ENCODE data around the gene KDM2B.

The KDM2B gene

DNA sequence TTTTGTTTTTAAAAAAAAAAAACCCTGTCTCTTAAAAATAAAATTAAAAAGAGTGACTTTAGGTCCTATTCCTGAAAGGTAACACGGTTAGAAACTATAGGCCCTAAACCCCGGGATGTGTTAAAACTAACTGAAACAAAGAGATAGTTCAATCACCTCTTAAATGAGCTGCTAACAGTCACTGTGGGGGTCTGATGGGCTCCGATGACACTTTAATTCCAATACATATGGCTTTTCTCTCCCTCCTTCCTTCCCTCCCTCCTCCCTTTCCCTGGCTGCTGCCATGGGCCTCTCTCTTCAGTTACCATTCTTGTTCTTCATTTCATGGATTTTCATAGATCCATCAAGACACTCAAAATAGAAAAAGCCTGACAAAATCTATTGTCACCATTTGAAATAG is 104.3 kb downstream of the KDM2B start:
- H3K9me3 ChIP-seq (replicated peaks; ENCODE audit: insufficient read depth, low read length), result no peaks in the 10 kb centered on the region
- no peaks in the 10 kb centered on the region for H3K27me3 ChIP-seq (replicated peaks; ENCODE audit: insufficient read depth, low read length)
- no peaks in the 10 kb centered on the region for H3K36me3 ChIP-seq (replicated peaks; ENCODE audit: insufficient read depth, low read length)
- no peaks in the 10 kb centered on the region for H3F3A ChIP-seq (ENCODE audit: insufficient read depth, low read length)
- no peak overlapping the region for H3K4me2 ChIP-seq (ENCODE audit: low read depth, low read length)
- H3K9me2 ChIP-seq (replicated peaks; ENCODE audit: insufficient read depth, low read length), result no peaks in the 10 kb centered on the region
- no peak overlapping the region for H3K4me3 ChIP-seq (ENCODE audit: low read length)
- TF ChIP-seq EZH2phosphoT487 (IDR thresholded peaks at IDR 0.05; ENCODE audit: low read length) (no peak), EZH2 (optimal IDR thresholded peaks at IDR 0.05; ENCODE audit: low read depth, low read length) (no peak)
- TF ChIP-seq, protein P1, sequence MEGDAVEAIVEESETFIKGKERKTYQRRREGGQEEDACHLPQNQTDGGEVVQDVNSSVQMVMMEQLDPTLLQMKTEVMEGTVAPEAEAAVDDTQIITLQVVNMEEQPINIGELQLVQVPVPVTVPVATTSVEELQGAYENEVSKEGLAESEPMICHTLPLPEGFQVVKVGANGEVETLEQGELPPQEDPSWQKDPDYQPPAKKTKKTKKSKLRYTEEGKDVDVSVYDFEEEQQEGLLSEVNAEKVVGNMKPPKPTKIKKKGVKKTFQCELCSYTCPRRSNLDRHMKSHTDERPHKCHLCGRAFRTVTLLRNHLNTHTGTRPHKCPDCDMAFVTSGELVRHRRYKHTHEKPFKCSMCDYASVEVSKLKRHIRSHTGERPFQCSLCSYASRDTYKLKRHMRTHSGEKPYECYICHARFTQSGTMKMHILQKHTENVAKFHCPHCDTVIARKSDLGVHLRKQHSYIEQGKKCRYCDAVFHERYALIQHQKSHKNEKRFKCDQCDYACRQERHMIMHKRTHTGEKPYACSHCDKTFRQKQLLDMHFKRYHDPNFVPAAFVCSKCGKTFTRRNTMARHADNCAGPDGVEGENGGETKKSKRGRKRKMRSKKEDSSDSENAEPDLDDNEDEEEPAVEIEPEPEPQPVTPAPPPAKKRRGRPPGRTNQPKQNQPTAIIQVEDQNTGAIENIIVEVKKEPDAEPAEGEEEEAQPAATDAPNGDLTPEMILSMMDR (IDR thresholded peaks at IDR 0.05; ENCODE audit: low read length), result no peak
- no peaks in the 10 kb centered on the region for H3K4me1 ChIP-seq (ENCODE audit: low read length)
- no peaks in the 10 kb centered on the region for H4K20me1 ChIP-seq (ENCODE audit: insufficient read depth, low read length)
- H3K9ac ChIP-seq (ENCODE audit: low read length), result no peak overlapping the region
- no peak for DNase-seq
- no peak overlapping the region for H3K27ac ChIP-seq (ENCODE audit: low read length)
- no peaks in the 10 kb centered on the region for H3K79me2 ChIP-seq (ENCODE audit: low read length)
- no peak overlapping the region for H2AFZ ChIP-seq (ENCODE audit: low read length)

GRCh38 chr12:121475279-121475678 is 105.5 kb downstream of the KDM2B start:
- Histone ChIP-seq H3K9ac (ENCODE audit: low read length) (no peak overlapping the region), H3K79me2 (ENCODE audit: low read length) (no peaks in the 10 kb centered on the region), H3K27me3 (replicated peaks; ENCODE audit: insufficient read depth, low read length) (no peaks in the 10 kb centered on the region), H3F3A (ENCODE audit: insufficient read depth, low read length) (no peaks in the 10 kb centered on the region), H3K36me3 (replicated peaks; ENCODE audit: insufficient read depth, low read length) (no peaks in the 10 kb centered on the region), H2AFZ (ENCODE audit: low read length) (no peak overlapping the region), H3K9me3 (replicated peaks; ENCODE audit: insufficient read depth, low read length) (no peaks in the 10 kb centered on the region), H3K4me1 (ENCODE audit: low read length) (no peaks in the 10 kb centered on the region), H3K4me3 (ENCODE audit: low read length) (no peak overlapping the region), H3K27ac (ENCODE audit: low read length) (no peak overlapping the region), H3K4me2 (ENCODE audit: low read depth, low read length) (no peak overlapping the region), H4K20me1 (ENCODE audit: insufficient read depth, low read length) (no peaks in the 10 kb centered on the region), H3K9me2 (replicated peaks; ENCODE audit: insufficient read depth, low read length) (no peaks in the 10 kb centered on the region)
- TF ChIP-seq EZH2 (optimal IDR thresholded peaks at IDR 0.05; ENCODE audit: low read depth, low read length) (no peak), EZH2phosphoT487 (IDR thresholded peaks at IDR 0.05; ENCODE audit: low read length) (no peak)
- TF ChIP-seq, protein P1 (IDR thresholded peaks at IDR 0.05; ENCODE audit: low read length), result no peak
- no peak for DNase-seq

DNA sequence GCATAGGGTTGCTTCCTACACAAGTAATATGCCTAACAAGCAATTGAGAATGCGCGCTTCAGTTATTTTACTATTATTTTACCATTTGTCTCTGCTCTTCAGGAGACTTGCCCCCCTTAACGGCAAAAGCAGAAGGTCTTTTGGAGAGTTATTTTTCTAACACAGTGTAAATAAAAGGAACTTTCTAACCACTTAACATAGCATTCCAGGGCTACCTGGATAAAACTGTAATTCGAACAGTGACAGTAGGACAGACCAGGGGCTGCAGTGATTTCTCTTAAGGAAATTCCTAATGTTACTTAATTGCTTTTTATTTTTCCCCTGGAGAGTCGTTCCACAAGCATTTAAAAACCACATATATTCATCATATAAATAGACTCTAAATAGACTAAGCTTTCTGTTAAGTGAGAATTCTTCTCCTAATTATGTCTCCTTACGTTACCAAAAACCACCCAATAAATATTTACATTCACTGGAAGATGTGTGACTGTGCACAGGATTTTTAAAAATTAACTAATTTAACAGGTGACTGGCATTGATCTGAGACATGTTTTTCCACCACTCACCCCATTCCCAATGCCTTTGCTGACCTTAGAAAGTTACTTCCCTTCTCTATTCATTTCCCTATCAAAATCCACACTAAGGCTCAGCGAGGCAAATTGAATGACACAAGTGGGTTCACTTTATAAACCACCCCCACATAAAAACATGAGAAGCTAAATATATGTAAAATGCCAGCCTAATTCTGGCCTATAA is 108.5 kb downstream of the KDM2B start:
- Histone ChIP-seq H3F3A (ENCODE audit: insufficient read depth, low read length) (no peaks in the 10 kb centered on the region), H2AFZ (ENCODE audit: low read length) (no peak overlapping the region), H3K9ac (ENCODE audit: low read length) (no peak overlapping the region), H3K4me3 (ENCODE audit: low read length) (no peak overlapping the region), H3K27ac (ENCODE audit: low read length) (no peak overlapping the region), H3K27me3 (replicated peaks; ENCODE audit: insufficient read depth, low read length) (no peaks in the 10 kb centered on the region), H3K4me2 (ENCODE audit: low read depth, low read length) (no peak overlapping the region), H4K20me1 (ENCODE audit: insufficient read depth, low read length) (no peaks in the 10 kb centered on the region), H3K36me3 (replicated peaks; ENCODE audit: insufficient read depth, low read length) (no peaks in the 10 kb centered on the region), H3K4me1 (ENCODE audit: low read length) (no peaks in the 10 kb centered on the region), H3K79me2 (ENCODE audit: low read length) (no peaks in the 10 kb centered on the region), H3K9me3 (replicated peaks; ENCODE audit: insufficient read depth, low read length) (no peaks in the 10 kb centered on the region), H3K9me2 (replicated peaks; ENCODE audit: insufficient read depth, low read length) (no peaks in the 10 kb centered on the region)
- no peak for DNase-seq
- TF ChIP-seq EZH2 (optimal IDR thresholded peaks at IDR 0.05; ENCODE audit: low read depth, low read length), result no peak
- TF ChIP-seq, protein P1 (IDR thresholded peaks at IDR 0.05; ENCODE audit: low read length), result no peak
- no peak for TF ChIP-seq EZH2phosphoT487 (IDR thresholded peaks at IDR 0.05; ENCODE audit: low read length)

Data from MM.1S (cell line).